Aorta (tissue), 5 donors: ENCODE results near the gene VRK1. TPM values are rescaled to one million over a fixed set of nuclear protein-coding genes. Genes with fewer than 3 reads are reported as not detected.

Source experiments
- ATAC-seq: fragments of 200-7000 bp; cut with Tn5 transposase; one replicate; pipeline ENCODE4 v1.9.1; 2022; ENCODE audit warnings: moderate library complexity; ENCODE audit not compliant: low FRiP score
- DNase-seq, 2 donors: peaks; one replicate each; pipeline ENCODE4 v3.0.0-alpha.2; 2020
- H3K27ac ChIP-seq, 2 donors: one replicate each; pipeline ENCODE4 v1.5.1; 2013; ENCODE audit warnings: low read length in 2 of 2, mild to moderate bottlenecking in 2 of 2, moderate library complexity in 2 of 2, control low read depth in 1 of 2, inconsistent platforms in 1 of 2, low read depth in 1 of 2
- H3K27me3 ChIP-seq, 2 donors: one replicate each; pipeline ENCODE4 v1.6.1; 2013; ENCODE audit warnings: control low read depth in 1 of 2, low read length in 1 of 2, mild to moderate bottlenecking in 1 of 2, moderate library complexity in 1 of 2; ENCODE audit not compliant: insufficient read depth in 2 of 2, control insufficient read depth in 1 of 2
- H3K36me3 ChIP-seq, 2 donors: one replicate each; pipeline ENCODE4 v1.6.1; 2013; ENCODE audit warnings: control low read depth in 1 of 2, low read length in 1 of 2, mild to moderate bottlenecking in 1 of 2; ENCODE audit not compliant: insufficient read depth in 2 of 2, control insufficient read depth in 1 of 2
- H3K4me1 ChIP-seq, 2 donors: one replicate each; pipeline ENCODE4 v1.6.1; 2013; ENCODE audit warnings: low read length in 2 of 2, control low read depth in 1 of 2, mild to moderate bottlenecking in 1 of 2, moderate library complexity in 1 of 2; ENCODE audit not compliant: insufficient read depth in 2 of 2, control insufficient read depth in 1 of 2
- H3K4me3 ChIP-seq, 2 donors: one replicate each; pipeline ENCODE4 v1.5.1; 2013; ENCODE audit warnings: low read length in 2 of 2, control low read depth in 1 of 2, mild to moderate bottlenecking in 1 of 2
- H3K9me3 ChIP-seq: one replicate; pipeline ENCODE4 v1.6.1; 2013; ENCODE audit warnings: mild to moderate bottlenecking, low read length; ENCODE audit not compliant: control insufficient read depth
- WGBS, 2 donors: extraction: QIAGEN DNeasy Blood & Tissue Kit; methylation state at CpG; one replicate each; pipeline ENCODE4 v1.1.7; 2013; 5-methylcytosine and 5-hydroxymethylcytosine counted together
- intact Hi-C, 2 donors: fragments of 100-400 bp; cut with DNase I; formaldehyde crosslinking; loops; one replicate each; pipeline versions ENCODE4 v1.14.2 to v1.15.0; 2022
- polyA plus RNA-seq, 2 donors: library from polyadenylated mRNA; stranded (reverse); fragments of 200-250 nt; gene quantifications; one replicate each; pipeline ENCODE4 v1.2.3, GENCODE V29; 2013
- total RNA-seq, 2 donors: library from RNA; stranded (reverse); fragmentation: NEBNext Ultra II Directional; extraction: Animal tissue kit (Norgen Biotek cat#: 25700); gene quantifications; one replicate each; pipeline ENCODE4 v1.2.1, GENCODE V29; 2021
- donor health status: healthy with polysubstance abuse.
- donor health status: Bipolar disorder and iron deficiency.
- donor health status: DM: no; HTN: no; CAD: no.
- donor health status: DM: no; HTN: no; CAD: no.
- donor health status: DM: yes; HTN: yes; CAD: no.

The VRK1 gene
- total and polyA plus RNA-seq, 4 donors: 5.8 to 9.4 (median 8.4) TPM

- intact Hi-C loops: no loop called here
- DNase-seq: no peak
- ATAC-seq: no peak
- Histone ChIP-seq H3K27ac (no peak overlapping the region), H3K9me3 (no peaks in the 10 kb centered on the region), H3K4me3 (no peak overlapping the region), H3K36me3 (peaks cover 0 to 3% of the 10 kb centered on the region in 2 donors), H3K4me1 (no peaks in the 10 kb centered on the region), H3K27me3 (no peaks in the 10 kb centered on the region)
- WGBS, 2 donors: 84 to 85% methylated on average over 1 of the region's 1 CpG
Observed at GRCh38 chr14:96844857-96845570, 47.8 kb downstream of the VRK1 start.

GRCh38 chr14:96847451-96847850 lies 50.3 kb downstream of the VRK1 start:
- no peak for ATAC-seq
- no peak overlapping the region for H3K4me3 ChIP-seq
- intact Hi-C loops: no loop called here
- H3K27me3 ChIP-seq: no peaks in the 10 kb centered on the region
- H3K27ac ChIP-seq: no peak overlapping the region
- no peaks in the 10 kb centered on the region for H3K9me3 ChIP-seq
- peaks cover 0 to 3% of the 10 kb centered on the region in 2 donors for H3K36me3 ChIP-seq
- H3K4me1 ChIP-seq: no peaks in the 10 kb centered on the region
- DNase-seq: no peak
- 73 to 74% methylated on average over 1 of the region's 1 CpG for WGBS, 2 donors

GRCh38 chr14:96848011-96848410 lies 50.8 kb downstream of the VRK1 start:
- no peak overlapping the region for H3K27ac ChIP-seq
- H3K4me3 ChIP-seq: no peak overlapping the region
- ATAC-seq: no peak
- intact Hi-C loops: no loop called here
- 87 to 91% methylated on average over 4 of the region's 4 CpGs for WGBS, 2 donors
- peaks cover 0 to 3% of the 10 kb centered on the region in 2 donors for H3K36me3 ChIP-seq
- no peak for DNase-seq
- H3K4me1 ChIP-seq: no peaks in the 10 kb centered on the region
- H3K9me3 ChIP-seq: no peaks in the 10 kb centered on the region
- no peaks in the 10 kb centered on the region for H3K27me3 ChIP-seq

GRCh38 chr14:96849733-96850132 lies 52.6 kb downstream of the VRK1 start:
- DNase-seq (no peak), ATAC-seq (no peak)
- Histone ChIP-seq H3K27ac (no peak overlapping the region), H3K27me3 (no peaks in the 10 kb centered on the region), H3K36me3 (peaks cover 0 to 3% of the 10 kb centered on the region in 2 donors), H3K4me3 (no peak overlapping the region), H3K4me1 (no peaks in the 10 kb centered on the region), H3K9me3 (no peaks in the 10 kb centered on the region)
- intact Hi-C loops: no loop called here

- H3K27me3 ChIP-seq: no peaks in the 10 kb centered on the region
- DNase-seq: no peak
- peaks cover 0 to 3% of the 10 kb centered on the region in 2 donors for H3K36me3 ChIP-seq
- H3K4me1 ChIP-seq: no peaks in the 10 kb centered on the region
- no peak overlapping the region for H3K27ac ChIP-seq
- 94% methylated on average over 4 of the region's 4 CpGs for WGBS, 2 donors
- H3K9me3 ChIP-seq: no peaks in the 10 kb centered on the region
- no peak for ATAC-seq
- intact Hi-C loops: no loop called here
- H3K4me3 ChIP-seq: no peak overlapping the region
Observed at GRCh38 chr14:96851694-96852381, 54.7 kb downstream of the VRK1 start.

GRCh38 chr14:96852823-96853422 lies 55.7 kb downstream of the VRK1 start:
- 41 to 45% methylated on average over 4 of the region's 4 CpGs for WGBS, 2 donors
- no peaks in the 10 kb centered on the region for H3K4me1 ChIP-seq
- H3K4me3 ChIP-seq: no peak overlapping the region
- H3K9me3 ChIP-seq: no peaks in the 10 kb centered on the region
- DNase-seq: no peak
- no peak for ATAC-seq
- no peak overlapping the region for H3K27ac ChIP-seq
- intact Hi-C loops: no loop called here
- no peaks in the 10 kb centered on the region for H3K36me3 ChIP-seq
- no peaks in the 10 kb centered on the region for H3K27me3 ChIP-seq

- Histone ChIP-seq H3K9me3 (no peaks in the 10 kb centered on the region), H3K36me3 (no peaks in the 10 kb centered on the region), H3K4me3 (no peak overlapping the region), H3K4me1 (no peaks in the 10 kb centered on the region), H3K27me3 (no peaks in the 10 kb centered on the region), H3K27ac (no peak overlapping the region)
- DNase-seq: no peak
- intact Hi-C loops: no loop called here
- no peak for ATAC-seq
Observed at GRCh38 chr14:96858643-96859042, 61.5 kb downstream of the VRK1 start.

- 78 to 86% methylated on average over 5 of the region's 5 CpGs for WGBS, 2 donors
- Histone ChIP-seq H3K36me3 (no peaks in the 10 kb centered on the region), H3K4me3 (no peak overlapping the region), H3K27me3 (no peaks in the 10 kb centered on the region), H3K9me3 (no peaks in the 10 kb centered on the region), H3K4me1 (no peaks in the 10 kb centered on the region), H3K27ac (no peak overlapping the region)
- intact Hi-C loops: no loop called here
- ATAC-seq: no peak
- no peak for DNase-seq
Observed at GRCh38 chr14:96861568-96862310, 64.6 kb downstream of the VRK1 start.
